HepG2 (cell line): Measurements from ENCODE around the gene WNT3A. TPM values are rescaled to one million over a fixed set of nuclear protein-coding genes. Genes with fewer than 3 reads are reported as not detected.

Experiments used
- ATAC-seq: fragments of 200-7000 bp; cut with Tn5 transposase; 3 replicates; pipeline ENCODE4 v1.9.1; 2020; ENCODE audit warnings: mild to moderate bottlenecking, moderate library complexity
- BruUV-seq: library from RNA; stranded (reverse); fragments of 400-500 nt; replicated peaks from 2 replicates; lab custom pipeline; 2021; lab: Mats Ljungman, UMichigan
- CTCF ChIA-PET: fragments of 300-600 bp; formaldehyde crosslinking; extraction: SDS; loops from one replicate; lab custom pipeline; 2021; ENCODE audit warnings: low total read pairs, inconsistent platforms, low intra/inter-chr PET ratio; lab: Yijun Ruan, JAX
- POLR2A ChIA-PET: fragments of 350-600 bp; sonication (Branson Sonifier 250); formaldehyde crosslinking; loops from one replicate; lab custom pipeline; 2020; ENCODE audit warnings: antibody characterized with exemption, inconsistent platforms; lab: Yijun Ruan, JAX
- DNase-seq: peaks from one replicate; pipeline ENCODE4 v3.0.0-alpha.2; 2015; ENCODE audit warnings: low spot score
- FAIRE-seq: peaks from 3 replicates; lab custom pipeline; 2011; peaks lifted over from hg19 to GRCh38; lab: Jason Lieb, UNC
- H2AFZ ChIP-seq: one replicate; pipeline ENCODE4 v1.6.1; 2011; ENCODE audit warnings: low read length, inconsistent platforms
- H3K27ac ChIP-seq: fragments of 300-600 bp; 3 replicates; pipeline ENCODE4 v1.8.0; 2011; ENCODE audit warnings: mixed run types, mild to moderate bottlenecking, mixed read lengths, low read length, inconsistent platforms; ENCODE audit not compliant: insufficient read depth; ENCODE audit errors: extremely low read length
- H3K27me3 ChIP-seq, 2 experiments: fragments of 200-600 bp in 1 of 2; 2 replicates in 1 of 2; 3 replicates in 1 of 2; pipeline versions ENCODE4 v1.6.0 to v1.8.0; 2011; ENCODE audit warnings: low read length in 2 of 2, mild to moderate bottlenecking in 2 of 2, moderate library complexity in 2 of 2, inconsistent platforms in 1 of 2; ENCODE audit not compliant: insufficient read depth in 2 of 2, control insufficient read depth in 1 of 2
- H3K36me3 ChIP-seq, 2 experiments: fragments of 200-600 bp in 1 of 2; replicated peaks in 1 of 2; 2 replicates in 1 of 2; 3 replicates in 1 of 2; pipeline versions ENCODE4 v1.5.1 to v1.8.0; 2011; ENCODE audit warnings: low read length in 2 of 2, inconsistent platforms in 1 of 2; ENCODE audit not compliant: insufficient read depth in 2 of 2, control insufficient read depth in 1 of 2
- H3K4me1 ChIP-seq: 2 replicates; pipeline ENCODE4 v1.5.1; 2012; ENCODE audit warnings: low read length, inconsistent platforms; ENCODE audit not compliant: insufficient read depth
- H3K4me2 ChIP-seq: 2 replicates; pipeline ENCODE4 v1.6.0; 2011; ENCODE audit warnings: low read depth, low read length, inconsistent platforms
- H3K4me3 ChIP-seq, 3 experiments: fragments of 200-600 bp in 1 of 3; sonication (generic), shearing (Covaris generic) in 1 of 3; replicated peaks in 1 of 3; 2 replicates each; pipeline ENCODE4 v1.5.1; 2011 to 2016; ENCODE audit warnings: low read length in 3 of 3, inconsistent platforms in 2 of 3, low read depth in 2 of 3, mild to moderate bottlenecking in 2 of 3, control low read depth in 1 of 3, mixed read lengths in 1 of 3; ENCODE audit not compliant: insufficient read depth in 1 of 3
- H3K79me2 ChIP-seq: one replicate; pipeline ENCODE4 v1.6.1; 2011; ENCODE audit warnings: low read length, inconsistent platforms; ENCODE audit not compliant: insufficient read depth
- H3K9ac ChIP-seq: 2 replicates; pipeline ENCODE4 v1.6.0; 2011; ENCODE audit warnings: mild to moderate bottlenecking, low read depth, low read length, inconsistent platforms; ENCODE audit not compliant: insufficient read depth
- H3K9me3 ChIP-seq: 2 replicates; pipeline ENCODE4 v1.5.1; 2012; ENCODE audit warnings: mild to moderate bottlenecking, low read length
- H4K20me1 ChIP-seq: 2 replicates; pipeline ENCODE4 v1.6.0; 2011; ENCODE audit warnings: inconsistent platforms, mild to moderate bottlenecking, low read length, moderate library complexity; ENCODE audit not compliant: insufficient read depth
- CEBPB ChIP-seq: IDR thresholded peaks from 2 replicates; pipeline ENCODE4 v1.6.1; 2011; ENCODE audit warnings: low read depth, low read length, improper control_type of control experiment, borderline replicate concordance
- HNRNPLL ChIP-seq: fragments of 200-400 bp; formaldehyde crosslinking; IDR thresholded peaks from 2 replicates; pipeline ENCODE4 v1.6.1; 2017; ENCODE audit warnings: mild to moderate bottlenecking, low read depth, low read length; ENCODE audit not compliant: poor library complexity, severe bottlenecking
- KLF6 ChIP-seq: IDR thresholded peaks from 2 replicates; pipeline ENCODE4 v1.8.0; 2016; ENCODE audit warnings: missing biosample characterization, missing genetic modification reagents
- PAX8 ChIP-seq: sonication (generic); formaldehyde crosslinking; IDR thresholded peaks from 2 replicates; pipeline ENCODE4 v1.8.0; 2022; ENCODE audit warnings: mild to moderate bottlenecking, missing genetic modification reagents, borderline replicate concordance
- SNAPC4 ChIP-seq: sonication (generic); formaldehyde crosslinking; IDR thresholded peaks from 2 replicates; pipeline ENCODE4 v1.4.0; 2020; ENCODE audit warnings: mild to moderate bottlenecking, missing genetic modification reagents
- TGIF2 ChIP-seq: IDR thresholded peaks from 2 replicates; pipeline ENCODE4 v1.6.1; 2016; ENCODE audit warnings: control low read depth, missing compliant biosample characterization
- ZFP82 ChIP-seq: sonication (generic); formaldehyde crosslinking; IDR thresholded peaks from 2 replicates; pipeline ENCODE4 v1.5.1; 2020; ENCODE audit warnings: mild to moderate bottlenecking, missing genetic modification reagents, borderline replicate concordance
- ZNF275 ChIP-seq: sonication (generic); formaldehyde crosslinking; IDR thresholded peaks from 2 replicates; pipeline ENCODE4 v1.8.0; 2022; ENCODE audit warnings: missing genetic modification reagents, mild to moderate bottlenecking, inconsistent platforms, borderline replicate concordance
- ZNF430 ChIP-seq: sonication (generic); formaldehyde crosslinking; IDR thresholded peaks from 2 replicates; pipeline ENCODE4 v1.9.0; 2021; ENCODE audit warnings: mild to moderate bottlenecking, missing genetic modification reagents
- WGBS: methylation state at CpG from one replicate; pipeline ENCODE4 v1.1.6; 2017; ENCODE audit warnings: low lambda C conversion rate; 5-methylcytosine and 5-hydroxymethylcytosine counted together
- in situ Hi-C: cut with HindIII; loops from 2 replicates; pipeline ENCODE4 v1.10.0; 2017; ENCODE audit warnings: low pct_unique_long_range_greater_than_20kb; ENCODE audit not compliant: extremely low pct_ligation_motif_present
- intact Hi-C: fragments of 100-400 bp; cut with micrococcal nuclease; formaldehyde crosslinking; loops from one replicate; pipeline ENCODE4 v1.10.0; 2022; ENCODE audit not compliant: unreplicated experiment
- polyA plus RNA-seq, 8 experiments: library from polyadenylated mRNA; depleted of rRNA in 3 of 8; stranded (reverse) in 7 of 8; unstranded in 1 of 8; fragments of >200 nt; fragmentation: Illumina TruSeq in 4 of 8; extraction: Trizol in 4 of 8; gene quantifications; 2 replicates each; pipeline versions ENCODE4 v1.2.1 to v1.2.3, GENCODE V29; 2011 to 2016; ENCODE audit warnings: low read depth in 4 of 8, missing spikeins in 1 of 8, mixed read lengths in 1 of 8; ENCODE audit not compliant: insufficient read depth in 1 of 8
- total RNA-seq, 5 experiments: library from RNA; depleted of rRNA; stranded (reverse); fragments of >200 nt; fragmentation: Illumina TruSeq; extraction: Trizol; gene quantifications; 2 replicates each; pipeline ENCODE4 v1.2.3, GENCODE V29; 2016; ENCODE audit warnings: low read depth in 1 of 5
- TF ChIP-seq, protein P1 (sequence below): sonication (generic); formaldehyde crosslinking; IDR thresholded peaks from 2 replicates; pipeline ENCODE4 v1.9.0; 2021; ENCODE audit warnings: missing genetic modification reagents, borderline replicate concordance
- TF ChIP-seq, protein P2 (sequence below): sonication (generic); formaldehyde crosslinking; IDR thresholded peaks from 2 replicates; pipeline ENCODE4 v1.5.0; 2020; ENCODE audit warnings: missing genetic modification reagents, mild to moderate bottlenecking, borderline replicate concordance

Gene WNT3A
- total and polyA plus RNA-seq, 2 of the 13 experiments (the other 11 are each of a cell fraction or from before 2014, with no cell fraction given), result not detected

GRCh38 chr1:228005511-228006033 is 1.2 kb upstream of the WNT3A start:
- peaks cover 16 to 68% of the 10 kb centered on the region in 2 experiments for H3K27me3 ChIP-seq
- no TSS peak for BruUV-seq
- DNase-seq, result no peak
- TF ChIP-seq, protein P1, sequence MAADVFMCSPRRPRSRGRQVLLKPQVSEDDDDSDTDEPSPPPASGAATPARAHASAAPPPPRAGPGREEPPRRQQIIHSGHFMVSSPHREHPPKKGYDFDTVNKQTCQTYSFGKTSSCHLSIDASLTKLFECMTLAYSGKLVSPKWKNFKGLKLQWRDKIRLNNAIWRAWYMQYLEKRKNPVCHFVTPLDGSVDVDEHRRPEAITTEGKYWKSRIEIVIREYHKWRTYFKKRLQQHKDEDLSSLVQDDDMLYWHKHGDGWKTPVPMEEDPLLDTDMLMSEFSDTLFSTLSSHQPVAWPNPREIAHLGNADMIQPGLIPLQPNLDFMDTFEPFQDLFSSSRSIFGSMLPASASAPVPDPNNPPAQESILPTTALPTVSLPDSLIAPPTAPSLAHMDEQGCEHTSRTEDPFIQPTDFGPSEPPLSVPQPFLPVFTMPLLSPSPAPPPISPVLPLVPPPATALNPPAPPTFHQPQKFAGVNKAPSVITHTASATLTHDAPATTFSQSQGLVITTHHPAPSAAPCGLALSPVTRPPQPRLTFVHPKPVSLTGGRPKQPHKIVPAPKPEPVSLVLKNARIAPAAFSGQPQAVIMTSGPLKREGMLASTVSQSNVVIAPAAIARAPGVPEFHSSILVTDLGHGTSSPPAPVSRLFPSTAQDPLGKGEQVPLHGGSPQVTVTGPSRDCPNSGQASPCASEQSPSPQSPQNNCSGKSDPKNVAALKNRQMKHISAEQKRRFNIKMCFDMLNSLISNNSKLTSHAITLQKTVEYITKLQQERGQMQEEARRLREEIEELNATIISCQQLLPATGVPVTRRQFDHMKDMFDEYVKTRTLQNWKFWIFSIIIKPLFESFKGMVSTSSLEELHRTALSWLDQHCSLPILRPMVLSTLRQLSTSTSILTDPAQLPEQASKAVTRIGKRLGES, result no peak
- TF ChIP-seq, protein P2, sequence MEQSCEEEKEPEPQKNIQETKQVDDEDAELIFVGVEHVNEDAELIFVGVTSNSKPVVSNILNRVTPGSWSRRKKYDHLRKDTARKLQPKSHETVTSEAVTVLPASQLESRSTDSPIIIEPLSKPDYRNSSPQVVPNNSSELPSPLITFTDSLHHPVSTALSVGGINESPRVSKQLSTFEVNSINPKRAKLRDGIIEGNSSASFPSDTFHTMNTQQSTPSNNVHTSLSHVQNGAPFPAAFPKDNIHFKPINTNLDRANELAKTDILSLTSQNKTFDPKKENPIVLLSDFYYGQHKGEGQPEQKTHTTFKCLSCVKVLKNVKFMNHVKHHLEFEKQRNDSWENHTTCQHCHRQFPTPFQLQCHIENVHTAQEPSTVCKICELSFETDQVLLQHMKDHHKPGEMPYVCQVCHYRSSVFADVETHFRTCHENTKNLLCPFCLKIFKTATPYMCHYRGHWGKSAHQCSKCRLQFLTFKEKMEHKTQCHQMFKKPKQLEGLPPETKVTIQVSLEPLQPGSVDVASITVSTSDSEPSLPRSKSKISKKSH, result no peak
- no peak for TF ChIP-seq HNRNPLL
- no peak for TF ChIP-seq ZNF275
- no peak for TF ChIP-seq TGIF2 (CRISPR knock-in tag)
- no peak for TF ChIP-seq ZFP82 (CRISPR knock-in tag)
- no peak for TF ChIP-seq SNAPC4 (CRISPR knock-in tag)
- no peak for TF ChIP-seq KLF6 (CRISPR knock-in tag)
- no peak for TF ChIP-seq ZNF430 (CRISPR knock-in tag)
- TF ChIP-seq PAX8 (CRISPR knock-in tag), result no peak
- no peak for TF ChIP-seq CEBPB

More at GRCh38 chr1:228005511-228006033, 1.2 kb upstream of the WNT3A start:
- Histone ChIP-seq H3K9ac (no peak overlapping the region), H3K4me2 (no peak overlapping the region), H4K20me1 (0 out of 2 replicates have a peak, but pooled peaks cover 3% of the 10 kb centered on the region), H3K4me3 (no peak overlapping the region), H3K9me3 (no peaks in the 10 kb centered on the region), H3K36me3 (no peaks in the 10 kb centered on the region), H3K79me2 (no peaks in the 10 kb centered on the region), H3K4me1 (no peaks in the 10 kb centered on the region), H3K27ac (no peak overlapping the region), H2AFZ (no peak overlapping the region)
- in situ Hi-C loops (no loop called here), intact Hi-C loops (no loop called here)
- FAIRE-seq (no peak), ATAC-seq (no peak)
- WGBS, result 0% methylated on average over 7 of the region's 13 CpGs
- ChIA-PET CTCF (no interaction called here), POLR2A (no interaction called here)
